ENCODE measurements around the gene CELF5. TPM values are rescaled to one million over a fixed set of nuclear protein-coding genes. Genes with fewer than 3 reads are reported as not detected.

CELF5 gene
- total and polyA plus RNA-seq, 2 experiments from 2014 or later = 5.6 to 10.6 TPM

DNA sequence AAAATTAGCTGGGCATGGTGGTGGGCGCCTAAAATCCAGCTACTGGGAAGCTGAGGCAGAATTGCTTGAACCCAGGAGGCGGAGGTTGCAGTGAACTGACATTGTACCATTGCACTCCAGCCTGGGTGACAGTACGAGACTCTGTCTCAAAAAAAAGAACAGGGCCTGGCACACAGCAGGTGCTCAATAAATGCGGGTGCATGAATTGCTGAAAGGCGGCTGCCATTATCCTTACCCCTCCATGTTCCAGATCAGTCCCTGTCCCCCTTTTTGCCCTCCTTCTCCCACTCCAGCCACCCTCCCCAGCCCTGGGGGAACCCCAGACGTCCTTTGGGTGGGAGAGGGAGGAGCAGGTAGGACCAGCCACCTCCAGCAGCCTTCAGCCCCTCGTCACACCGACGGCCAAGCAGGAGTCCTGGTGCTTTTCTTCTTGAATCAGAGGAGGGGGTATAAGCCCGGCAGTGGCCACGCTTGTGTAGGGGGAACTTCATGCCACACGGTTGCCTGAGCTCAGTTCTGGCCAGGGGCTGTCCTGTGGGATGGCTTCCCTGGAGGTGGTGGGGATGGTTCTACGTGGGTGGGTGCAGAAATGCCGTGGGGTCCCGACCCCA, 121.5 kb downstream of the CELF5 start:
- no peak overlapping the region for H3K4me2 ChIP-seq
- Mint-ChIP-seq H3K9me3 (no peaks in the 10 kb centered on the region), H3K27me3 (ENCODE audit: insufficient read depth, low read depth, poor library complexity) (peaks cover 19% of the 10 kb centered on the region), H3K4me1 (no peaks in the 10 kb centered on the region), H3K4me3 (no peak overlapping the region), H3K36me3 (ENCODE audit: low read depth) (no peaks in the 10 kb centered on the region), H3K27ac (no peak overlapping the region)
- H3K4me1 ChIP-seq (ENCODE audit: insufficient read depth) = no peaks in the 10 kb centered on the region
- H3K27me3 ChIP-seq (ENCODE audit: insufficient read depth) = peaks cover 3% of the 10 kb centered on the region; the same call in 1 of the 2 replicates
- no peaks in the 10 kb centered on the region for H3K36me3 ChIP-seq (ENCODE audit: insufficient read depth)
- H3K4me3 ChIP-seq = no peak overlapping the region
- no peak for ATAC-seq
- H4K20me1 ChIP-seq (replicated peaks; ENCODE audit: insufficient read depth) = no peaks in the 10 kb centered on the region
- no peak overlapping the region for H2AFZ ChIP-seq
- H3F3A ChIP-seq (replicated peaks; ENCODE audit: low read depth) = no peaks in the 10 kb centered on the region
- no peak for DNase-seq (ENCODE audit: low spot score)
- H3K79me2 ChIP-seq (replicated peaks; ENCODE audit: insufficient read depth) = no peaks in the 10 kb centered on the region
- no peaks in the 10 kb centered on the region for H3K9me2 ChIP-seq (ENCODE audit: insufficient read depth)
- TF ChIP-seq, protein P1, sequence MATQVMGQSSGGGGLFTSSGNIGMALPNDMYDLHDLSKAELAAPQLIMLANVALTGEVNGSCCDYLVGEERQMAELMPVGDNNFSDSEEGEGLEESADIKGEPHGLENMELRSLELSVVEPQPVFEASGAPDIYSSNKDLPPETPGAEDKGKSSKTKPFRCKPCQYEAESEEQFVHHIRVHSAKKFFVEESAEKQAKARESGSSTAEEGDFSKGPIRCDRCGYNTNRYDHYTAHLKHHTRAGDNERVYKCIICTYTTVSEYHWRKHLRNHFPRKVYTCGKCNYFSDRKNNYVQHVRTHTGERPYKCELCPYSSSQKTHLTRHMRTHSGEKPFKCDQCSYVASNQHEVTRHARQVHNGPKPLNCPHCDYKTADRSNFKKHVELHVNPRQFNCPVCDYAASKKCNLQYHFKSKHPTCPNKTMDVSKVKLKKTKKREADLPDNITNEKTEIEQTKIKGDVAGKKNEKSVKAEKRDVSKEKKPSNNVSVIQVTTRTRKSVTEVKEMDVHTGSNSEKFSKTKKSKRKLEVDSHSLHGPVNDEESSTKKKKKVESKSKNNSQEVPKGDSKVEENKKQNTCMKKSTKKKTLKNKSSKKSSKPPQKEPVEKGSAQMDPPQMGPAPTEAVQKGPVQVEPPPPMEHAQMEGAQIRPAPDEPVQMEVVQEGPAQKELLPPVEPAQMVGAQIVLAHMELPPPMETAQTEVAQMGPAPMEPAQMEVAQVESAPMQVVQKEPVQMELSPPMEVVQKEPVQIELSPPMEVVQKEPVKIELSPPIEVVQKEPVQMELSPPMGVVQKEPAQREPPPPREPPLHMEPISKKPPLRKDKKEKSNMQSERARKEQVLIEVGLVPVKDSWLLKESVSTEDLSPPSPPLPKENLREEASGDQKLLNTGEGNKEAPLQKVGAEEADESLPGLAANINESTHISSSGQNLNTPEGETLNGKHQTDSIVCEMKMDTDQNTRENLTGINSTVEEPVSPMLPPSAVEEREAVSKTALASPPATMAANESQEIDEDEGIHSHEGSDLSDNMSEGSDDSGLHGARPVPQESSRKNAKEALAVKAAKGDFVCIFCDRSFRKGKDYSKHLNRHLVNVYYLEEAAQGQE (IDR thresholded peaks at IDR 0.05; ENCODE audit: unreplicated experiment) = no peak
- no peak for TF ChIP-seq POLR2AphosphoS5 (IDR thresholded peaks at IDR 0.05; ENCODE audit: low read depth)
- TF ChIP-seq, protein P2, sequence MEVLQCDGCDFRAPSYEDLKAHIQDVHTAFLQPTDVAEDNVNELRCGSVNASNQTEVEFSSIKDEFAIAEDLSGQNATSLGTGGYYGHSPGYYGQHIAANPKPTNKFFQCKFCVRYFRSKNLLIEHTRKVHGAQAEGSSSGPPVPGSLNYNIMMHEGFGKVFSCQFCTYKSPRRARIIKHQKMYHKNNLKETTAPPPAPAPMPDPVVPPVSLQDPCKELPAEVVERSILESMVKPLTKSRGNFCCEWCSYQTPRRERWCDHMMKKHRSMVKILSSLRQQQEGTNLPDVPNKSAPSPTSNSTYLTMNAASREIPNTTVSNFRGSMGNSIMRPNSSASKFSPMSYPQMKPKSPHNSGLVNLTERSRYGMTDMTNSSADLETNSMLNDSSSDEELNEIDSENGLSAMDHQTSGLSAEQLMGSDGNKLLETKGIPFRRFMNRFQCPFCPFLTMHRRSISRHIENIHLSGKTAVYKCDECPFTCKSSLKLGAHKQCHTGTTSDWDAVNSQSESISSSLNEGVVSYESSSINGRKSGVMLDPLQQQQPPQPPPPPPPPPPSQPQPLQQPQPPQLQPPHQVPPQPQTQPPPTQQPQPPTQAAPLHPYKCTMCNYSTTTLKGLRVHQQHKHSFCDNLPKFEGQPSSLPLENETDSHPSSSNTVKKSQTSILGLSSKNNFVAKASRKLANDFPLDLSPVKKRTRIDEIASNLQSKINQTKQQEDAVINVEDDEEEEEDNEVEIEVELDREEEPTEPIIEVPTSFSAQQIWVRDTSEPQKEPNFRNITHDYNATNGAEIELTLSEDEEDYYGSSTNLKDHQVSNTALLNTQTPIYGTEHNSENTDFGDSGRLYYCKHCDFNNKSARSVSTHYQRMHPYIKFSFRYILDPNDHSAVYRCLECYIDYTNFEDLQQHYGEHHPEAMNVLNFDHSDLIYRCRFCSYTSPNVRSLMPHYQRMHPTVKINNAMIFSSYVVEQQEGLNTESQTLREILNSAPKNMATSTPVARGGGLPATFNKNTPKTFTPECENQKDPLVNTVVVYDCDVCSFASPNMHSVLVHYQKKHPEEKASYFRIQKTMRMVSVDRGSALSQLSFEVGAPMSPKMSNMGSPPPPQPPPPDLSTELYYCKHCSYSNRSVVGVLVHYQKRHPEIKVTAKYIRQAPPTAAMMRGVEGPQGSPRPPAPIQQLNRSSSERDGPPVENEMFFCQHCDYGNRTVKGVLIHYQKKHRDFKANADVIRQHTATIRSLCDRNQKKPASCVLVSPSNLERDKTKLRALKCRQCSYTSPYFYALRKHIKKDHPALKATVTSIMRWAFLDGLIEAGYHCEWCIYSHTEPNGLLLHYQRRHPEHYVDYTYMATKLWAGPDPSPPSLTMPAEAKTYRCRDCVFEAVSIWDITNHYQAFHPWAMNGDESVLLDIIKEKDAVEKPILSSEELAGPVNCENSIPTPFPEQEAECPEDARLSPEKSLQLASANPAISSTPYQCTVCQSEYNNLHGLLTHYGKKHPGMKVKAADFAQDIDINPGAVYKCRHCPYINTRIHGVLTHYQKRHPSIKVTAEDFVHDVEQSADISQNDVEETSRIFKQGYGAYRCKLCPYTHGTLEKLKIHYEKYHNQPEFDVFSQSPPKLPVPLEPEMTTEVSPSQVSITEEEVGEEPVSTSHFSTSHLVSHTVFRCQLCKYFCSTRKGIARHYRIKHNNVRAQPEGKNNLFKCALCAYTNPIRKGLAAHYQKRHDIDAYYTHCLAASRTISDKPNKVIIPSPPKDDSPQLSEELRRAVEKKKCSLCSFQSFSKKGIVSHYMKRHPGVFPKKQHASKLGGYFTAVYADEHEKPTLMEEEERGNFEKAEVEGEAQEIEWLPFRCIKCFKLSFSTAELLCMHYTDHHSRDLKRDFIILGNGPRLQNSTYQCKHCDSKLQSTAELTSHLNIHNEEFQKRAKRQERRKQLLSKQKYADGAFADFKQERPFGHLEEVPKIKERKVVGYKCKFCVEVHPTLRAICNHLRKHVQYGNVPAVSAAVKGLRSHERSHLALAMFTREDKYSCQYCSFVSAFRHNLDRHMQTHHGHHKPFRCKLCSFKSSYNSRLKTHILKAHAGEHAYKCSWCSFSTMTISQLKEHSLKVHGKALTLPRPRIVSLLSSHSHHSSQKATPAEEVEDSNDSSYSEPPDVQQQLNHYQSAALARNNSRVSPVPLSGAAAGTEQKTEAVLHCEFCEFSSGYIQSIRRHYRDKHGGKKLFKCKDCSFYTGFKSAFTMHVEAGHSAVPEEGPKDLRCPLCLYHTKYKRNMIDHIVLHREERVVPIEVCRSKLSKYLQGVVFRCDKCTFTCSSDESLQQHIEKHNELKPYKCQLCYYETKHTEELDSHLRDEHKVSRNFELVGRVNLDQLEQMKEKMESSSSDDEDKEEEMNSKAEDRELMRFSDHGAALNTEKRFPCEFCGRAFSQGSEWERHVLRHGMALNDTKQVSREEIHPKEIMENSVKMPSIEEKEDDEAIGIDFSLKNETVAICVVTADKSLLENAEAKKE (CRISPR knock-in tag; IDR thresholded peaks at IDR 0.05) = no peak
- TF ChIP-seq ZNF331 (CRISPR knock-in tag; IDR thresholded peaks at IDR 0.05; ENCODE audit: low read depth) = no peak
- TF ChIP-seq CREB1 (CRISPR knock-in tag; IDR thresholded peaks at IDR 0.05; ENCODE audit: low read depth) = no peak
- no peak for TF ChIP-seq JUNB (IDR thresholded peaks at IDR 0.05; ENCODE audit: unreplicated experiment)
- TF ChIP-seq ZNF114 (CRISPR knock-in tag; IDR thresholded peaks at IDR 0.05) = no peak
- TF ChIP-seq STAT1 (IDR thresholded peaks at IDR 0.05; ENCODE audit: unreplicated experiment) = no peak
- TF ChIP-seq, protein P3, sequence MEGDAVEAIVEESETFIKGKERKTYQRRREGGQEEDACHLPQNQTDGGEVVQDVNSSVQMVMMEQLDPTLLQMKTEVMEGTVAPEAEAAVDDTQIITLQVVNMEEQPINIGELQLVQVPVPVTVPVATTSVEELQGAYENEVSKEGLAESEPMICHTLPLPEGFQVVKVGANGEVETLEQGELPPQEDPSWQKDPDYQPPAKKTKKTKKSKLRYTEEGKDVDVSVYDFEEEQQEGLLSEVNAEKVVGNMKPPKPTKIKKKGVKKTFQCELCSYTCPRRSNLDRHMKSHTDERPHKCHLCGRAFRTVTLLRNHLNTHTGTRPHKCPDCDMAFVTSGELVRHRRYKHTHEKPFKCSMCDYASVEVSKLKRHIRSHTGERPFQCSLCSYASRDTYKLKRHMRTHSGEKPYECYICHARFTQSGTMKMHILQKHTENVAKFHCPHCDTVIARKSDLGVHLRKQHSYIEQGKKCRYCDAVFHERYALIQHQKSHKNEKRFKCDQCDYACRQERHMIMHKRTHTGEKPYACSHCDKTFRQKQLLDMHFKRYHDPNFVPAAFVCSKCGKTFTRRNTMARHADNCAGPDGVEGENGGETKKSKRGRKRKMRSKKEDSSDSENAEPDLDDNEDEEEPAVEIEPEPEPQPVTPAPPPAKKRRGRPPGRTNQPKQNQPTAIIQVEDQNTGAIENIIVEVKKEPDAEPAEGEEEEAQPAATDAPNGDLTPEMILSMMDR (conservative IDR thresholded peaks at IDR 0.05; ENCODE audit: low read depth in 2 of 2) = no peak
- no peak for TF ChIP-seq NANOG (IDR thresholded peaks at IDR 0.05; ENCODE audit: borderline replicate concordance)
- TF ChIP-seq EZH2phosphoT487 (IDR thresholded peaks at IDR 0.05; ENCODE audit: unreplicated experiment) = no peak
- TF ChIP-seq, protein P4, sequence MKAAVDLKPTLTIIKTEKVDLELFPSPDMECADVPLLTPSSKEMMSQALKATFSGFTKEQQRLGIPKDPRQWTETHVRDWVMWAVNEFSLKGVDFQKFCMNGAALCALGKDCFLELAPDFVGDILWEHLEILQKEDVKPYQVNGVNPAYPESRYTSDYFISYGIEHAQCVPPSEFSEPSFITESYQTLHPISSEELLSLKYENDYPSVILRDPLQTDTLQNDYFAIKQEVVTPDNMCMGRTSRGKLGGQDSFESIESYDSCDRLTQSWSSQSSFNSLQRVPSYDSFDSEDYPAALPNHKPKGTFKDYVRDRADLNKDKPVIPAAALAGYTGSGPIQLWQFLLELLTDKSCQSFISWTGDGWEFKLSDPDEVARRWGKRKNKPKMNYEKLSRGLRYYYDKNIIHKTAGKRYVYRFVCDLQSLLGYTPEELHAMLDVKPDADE (IDR thresholded peaks at IDR 0.05) = no peak
- no peak for TF ChIP-seq EZH2 (IDR thresholded peaks at IDR 0.05; ENCODE audit: low read depth, unreplicated experiment)
- no peak overlapping the region for H3K27ac ChIP-seq (ENCODE audit: low read depth)

All from GM23338 (cell line).